ENCODE measurements around the gene CEP70. TPM values are rescaled to one million over a fixed set of nuclear protein-coding genes. Genes with fewer than 3 reads are reported as not detected.

The CEP70 gene
- total RNA-seq, result 10 to 100 TPM; 33.9 to 46.9 (median 39.2) TPM
- polyA plus RNA-seq, result 17.0 TPM
- long read RNA-seq, donor 1, transcript CEP70-201 (18 exons, 2,732 nt), result minor isoform, 8 of 48 reads
- long read RNA-seq, donor 1, transcript CEP70-210 (16 exons, 2,037 nt), result major isoform, 10 of 48 reads
- long read RNA-seq, donor 1, transcript CEP70-211 (18 exons, 1,993 nt), result minor isoform, 5 of 48 reads
- long read RNA-seq, donor 1, partial matches to known transcripts, result 12 of 48 reads
- long read RNA-seq, donor 1, other reads (novel, unspliced or antisense), result 12 of 48 reads
- long read RNA-seq, donor 2, partial matches to known transcripts, result 4 of 14 reads
- long read RNA-seq, donor 2, other reads (novel, unspliced or antisense), result 1 of 14 reads
- long read RNA-seq, donor 3, transcript CEP70-210 (16 exons, 2,037 nt), result minor isoform, 11 of 89 reads
- long read RNA-seq, donor 3, transcript CEP70-201 (18 exons, 2,732 nt), result major isoform, 24 of 89 reads
- long read RNA-seq, donor 3, transcript CEP70-211 (18 exons, 1,993 nt), result minor isoform, 8 of 89 reads
- long read RNA-seq, donor 3, partial matches to known transcripts, result 20 of 89 reads
- long read RNA-seq, donor 3, other reads (novel, unspliced or antisense), result 21 of 89 reads
- long read RNA-seq, donor 4, transcript CEP70-211 (18 exons, 1,993 nt), result major isoform, 5 of 15 reads
- long read RNA-seq, donor 4, partial matches to known transcripts, result 3 of 15 reads
- long read RNA-seq, donor 4, other reads (novel, unspliced or antisense), result 3 of 15 reads

GRCh38 chr3:138594150-138594934 lies at the start of gene CEP70:
TSS of gene CEP70 (minus strand) at chr3:138594260. CDS start at chr3:138572927, 21,333 bp downstream.
- Histone ChIP-seq H3K27me3 (ENCODE audit: control insufficient read depth, insufficient read depth) (no peaks in the 10 kb centered on the region), H3K27ac (ENCODE audit: low read length) (peak within 1 kb of the TSS; percentile 88), H3K4me1 (ENCODE audit: control insufficient read depth, insufficient read depth, low read length) (no peaks in the 10 kb centered on the region), H3K9me3 (ENCODE audit: control insufficient read depth, low read length) (no peaks in the 10 kb centered on the region), H3K4me3 (ENCODE audit: low read length) (peak within 1 kb of the TSS; percentile 82)
- under 1% methylated on average over 52 of the region's 52 CpGs for WGBS
- ATAC-seq, result peak; percentile 99
- intact Hi-C loops (cut with DNase I), result loop anchor here (1.0 to 5.0 kb wide), 3 partner anchors 320 to 323 kb away; no protein-coding TSS in a partner anchor
- peak; percentile 95 to 98 (median 97) for DNase-seq

DNA sequence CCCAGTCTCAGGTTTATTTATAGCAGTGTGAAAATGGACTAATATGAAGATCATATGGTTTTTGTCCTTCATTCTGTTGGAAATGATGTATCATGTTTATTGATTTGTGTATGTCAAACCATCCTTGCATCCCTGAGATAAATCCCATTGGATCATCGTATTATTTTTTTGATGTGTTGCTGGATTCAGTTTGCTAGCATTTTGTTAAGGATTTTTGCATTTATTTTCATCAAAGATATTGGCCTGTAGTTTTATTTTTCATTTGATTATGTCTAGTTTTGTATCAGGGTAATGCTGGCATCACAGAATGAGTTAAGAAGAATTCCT lies 48.8 kb upstream of the CEP70 start:
- H3K27me3 ChIP-seq (ENCODE audit: control insufficient read depth, insufficient read depth), result no peaks in the 10 kb centered on the region
- DNase-seq, result no peak
- 96% methylated on average over 1 of the region's 1 CpG for WGBS
- no peak for ATAC-seq
- intact Hi-C loops (cut with DNase I), result no loop called here
- no peak overlapping the region for H3K27ac ChIP-seq (ENCODE audit: low read length)
- H3K4me3 ChIP-seq (ENCODE audit: low read length), result no peak overlapping the region
- no peaks in the 10 kb centered on the region for H3K9me3 ChIP-seq (ENCODE audit: control insufficient read depth, low read length)
- H3K4me1 ChIP-seq (ENCODE audit: control insufficient read depth, insufficient read depth, low read length), result no peaks in the 10 kb centered on the region

GRCh38 chr3:138642226-138642926 lies 48.3 kb upstream of the CEP70 start:
- WGBS, result 82% methylated on average over 4 of the region's 4 CpGs
- intact Hi-C loops (cut with DNase I), result no loop called here
- ATAC-seq (no peak), DNase-seq (no peak)
- Histone ChIP-seq H3K4me1 (ENCODE audit: control insufficient read depth, insufficient read depth, low read length) (no peaks in the 10 kb centered on the region), H3K27ac (ENCODE audit: low read length) (no peak overlapping the region), H3K4me3 (ENCODE audit: low read length) (no peak overlapping the region), H3K27me3 (ENCODE audit: control insufficient read depth, insufficient read depth) (no peaks in the 10 kb centered on the region), H3K9me3 (ENCODE audit: control insufficient read depth, low read length) (no peaks in the 10 kb centered on the region)

GRCh38 chr3:138640537-138640936 lies 46.5 kb upstream of the CEP70 start:
- intact Hi-C loops (cut with DNase I), result no loop called here
- 83% methylated on average over 4 of the region's 4 CpGs for WGBS
- ATAC-seq (no peak), DNase-seq (no peak)
- Histone ChIP-seq H3K27ac (ENCODE audit: low read length) (no peak overlapping the region), H3K9me3 (ENCODE audit: control insufficient read depth, low read length) (no peaks in the 10 kb centered on the region), H3K4me3 (ENCODE audit: low read length) (no peak overlapping the region), H3K27me3 (ENCODE audit: control insufficient read depth, insufficient read depth) (no peaks in the 10 kb centered on the region), H3K4me1 (ENCODE audit: control insufficient read depth, insufficient read depth, low read length) (no peaks in the 10 kb centered on the region)

DNA sequence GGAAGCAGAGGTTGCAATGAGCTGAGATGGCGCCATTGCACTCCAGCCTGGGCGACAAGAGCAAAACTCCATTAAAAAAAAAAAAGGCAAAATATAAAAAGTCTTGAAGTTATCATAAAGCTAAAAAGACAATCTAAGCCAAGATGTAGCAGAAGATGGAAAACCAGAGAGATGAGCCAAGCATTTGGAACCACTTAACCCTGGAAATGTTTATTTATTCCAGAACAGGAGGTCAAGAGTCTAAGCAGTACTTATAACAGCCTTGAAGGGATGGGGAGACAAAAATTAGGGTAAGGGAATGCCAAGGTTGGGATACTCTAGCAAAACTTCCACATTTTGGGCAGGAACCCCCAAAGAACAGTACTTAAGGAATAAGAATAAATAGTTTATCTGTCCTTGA lies 44.6 kb upstream of the CEP70 start:
- intact Hi-C loops (cut with DNase I), result no loop called here
- Histone ChIP-seq H3K4me3 (ENCODE audit: low read length) (no peak overlapping the region), H3K9me3 (ENCODE audit: control insufficient read depth, low read length) (no peaks in the 10 kb centered on the region), H3K27ac (ENCODE audit: low read length) (no peak overlapping the region), H3K4me1 (ENCODE audit: control insufficient read depth, insufficient read depth, low read length) (no peaks in the 10 kb centered on the region), H3K27me3 (ENCODE audit: control insufficient read depth, insufficient read depth) (no peaks in the 10 kb centered on the region)
- ATAC-seq (no peak), DNase-seq (no peak)
- 94% methylated on average over 2 of the region's 2 CpGs for WGBS

- ATAC-seq, result no peak
- 80% methylated on average over 6 of the region's 6 CpGs for WGBS
These were observed 35.5 kb upstream of the CEP70 start for GRCh38 chr3:138629526-138629925.

DNA sequence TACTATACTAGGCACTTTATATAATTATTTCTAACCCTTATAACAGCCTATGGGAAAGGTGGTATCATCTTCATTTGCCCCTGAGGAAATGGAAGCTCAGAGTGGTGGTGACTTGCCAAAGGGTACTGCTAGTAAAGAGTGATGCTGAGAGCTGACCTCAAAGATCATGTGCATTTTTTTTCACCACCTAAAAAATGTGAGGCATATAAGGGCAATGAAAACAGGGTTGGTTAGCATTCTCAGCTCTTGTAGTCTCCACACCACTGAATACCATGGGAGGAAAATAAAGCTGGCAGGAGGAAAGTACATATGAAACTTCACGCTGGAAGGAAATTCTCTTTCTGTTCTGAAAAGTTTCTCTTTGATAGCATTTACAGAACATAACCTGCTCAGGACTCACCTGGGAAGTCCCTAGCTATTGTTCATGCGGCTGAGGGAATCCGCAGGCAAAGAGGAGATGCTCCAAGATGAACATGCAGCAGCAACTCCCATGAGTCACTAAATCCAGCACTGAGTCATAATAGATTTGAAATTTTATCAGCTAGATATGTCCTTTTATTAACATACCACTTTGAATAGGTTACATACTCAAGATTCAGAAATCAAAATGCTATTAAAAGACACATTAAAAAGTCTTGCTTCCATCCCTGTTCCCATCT lies 31.8 kb upstream of the CEP70 start:
- WGBS, result 96% methylated on average over 3 of the region's 3 CpGs
- no peaks in the 10 kb centered on the region for H3K4me1 ChIP-seq (ENCODE audit: control insufficient read depth, insufficient read depth, low read length)
- no peak overlapping the region for H3K27ac ChIP-seq (ENCODE audit: low read length)
- no peaks in the 10 kb centered on the region for H3K9me3 ChIP-seq (ENCODE audit: control insufficient read depth, low read length)
- H3K4me3 ChIP-seq (ENCODE audit: low read length), result no peak overlapping the region
- ATAC-seq (no peak), DNase-seq (no peak)
- no peaks in the 10 kb centered on the region for H3K27me3 ChIP-seq (ENCODE audit: control insufficient read depth, insufficient read depth)
- intact Hi-C loops (cut with DNase I), result no loop called here

More at GRCh38 chr3:138629526-138629925, 35.5 kb upstream of the CEP70 start:
- H3K27ac ChIP-seq (ENCODE audit: low read length), result no peak overlapping the region
- H3K4me3 ChIP-seq (ENCODE audit: low read length), result no peak overlapping the region
- intact Hi-C loops (cut with DNase I), result no loop called here
- DNase-seq, result no peak
- H3K9me3 ChIP-seq (ENCODE audit: control insufficient read depth, low read length), result no peaks in the 10 kb centered on the region
- no peaks in the 10 kb centered on the region for H3K4me1 ChIP-seq (ENCODE audit: control insufficient read depth, insufficient read depth, low read length)
- no peaks in the 10 kb centered on the region for H3K27me3 ChIP-seq (ENCODE audit: control insufficient read depth, insufficient read depth)

DNA sequence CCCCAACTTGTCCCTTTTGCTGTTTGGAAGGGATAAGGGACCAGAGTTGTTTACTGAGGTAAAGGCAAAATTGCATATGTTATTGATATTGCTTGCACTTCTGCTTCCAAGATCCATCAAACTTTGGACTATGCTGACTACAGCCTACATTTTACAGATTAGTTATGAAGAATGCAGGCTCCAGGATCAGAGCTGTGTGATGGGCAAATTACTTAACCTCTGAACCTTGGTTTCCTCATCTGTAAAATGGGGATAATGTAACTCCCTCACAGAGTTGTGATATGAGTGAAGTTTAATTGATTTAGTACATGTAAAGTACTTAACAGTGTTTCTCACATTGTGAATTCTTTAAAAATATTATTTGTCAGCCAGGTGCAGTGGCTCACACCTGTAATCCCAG lies 30.5 kb upstream of the CEP70 start:
- no peak for ATAC-seq
- no peaks in the 10 kb centered on the region for H3K27me3 ChIP-seq (ENCODE audit: control insufficient read depth, insufficient read depth)
- no peaks in the 10 kb centered on the region for H3K4me1 ChIP-seq (ENCODE audit: control insufficient read depth, insufficient read depth, low read length)
- H3K27ac ChIP-seq (ENCODE audit: low read length), result no peak overlapping the region
- H3K9me3 ChIP-seq (ENCODE audit: control insufficient read depth, low read length), result no peaks in the 10 kb centered on the region
- DNase-seq, result no peak
- intact Hi-C loops (cut with DNase I), result no loop called here
- H3K4me3 ChIP-seq (ENCODE audit: low read length), result no peak overlapping the region

- no peak overlapping the region for H3K4me3 ChIP-seq (ENCODE audit: low read length)
- H3K4me1 ChIP-seq (ENCODE audit: control insufficient read depth, insufficient read depth, low read length), result no peaks in the 10 kb centered on the region
- no peak for ATAC-seq
- intact Hi-C loops (cut with DNase I), result no loop called here
- no peaks in the 10 kb centered on the region for H3K27me3 ChIP-seq (ENCODE audit: control insufficient read depth, insufficient read depth)
- H3K9me3 ChIP-seq (ENCODE audit: control insufficient read depth, low read length), result no peaks in the 10 kb centered on the region
- 92% methylated on average over 4 of the region's 4 CpGs for WGBS
- no peak for DNase-seq
- H3K27ac ChIP-seq (ENCODE audit: low read length), result no peak overlapping the region
These were observed 26.4 kb upstream of the CEP70 start for GRCh38 chr3:138620431-138620830.

DNA sequence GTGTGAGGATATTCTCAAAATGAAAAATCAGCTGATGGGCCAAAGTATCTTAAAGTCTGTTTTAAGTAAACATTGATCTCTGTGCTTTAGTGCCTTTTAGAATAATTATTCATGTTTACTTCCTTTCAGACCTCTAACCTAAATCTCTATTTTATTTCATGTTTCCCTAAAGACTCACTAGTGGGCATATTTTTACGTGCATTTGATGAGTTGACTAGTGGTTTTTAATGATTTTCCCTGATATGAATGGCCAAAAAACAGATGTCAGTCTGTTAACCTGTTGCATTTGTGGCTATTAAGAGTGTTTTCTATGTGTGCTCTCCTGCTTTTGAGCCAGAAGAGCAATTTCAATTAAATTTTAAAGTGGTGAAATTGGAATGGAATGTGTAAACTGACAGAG lies 21.4 kb upstream of the CEP70 start:
- Histone ChIP-seq H3K27ac (ENCODE audit: low read length) (no peak overlapping the region), H3K4me3 (ENCODE audit: low read length) (no peak overlapping the region), H3K9me3 (ENCODE audit: control insufficient read depth, low read length) (no peaks in the 10 kb centered on the region), H3K4me1 (ENCODE audit: control insufficient read depth, insufficient read depth, low read length) (no peaks in the 10 kb centered on the region), H3K27me3 (ENCODE audit: control insufficient read depth, insufficient read depth) (no peaks in the 10 kb centered on the region)
- 83% methylated on average over 1 of the region's 1 CpG for WGBS
- ATAC-seq, result no peak
- DNase-seq, result no peak
- intact Hi-C loops (cut with DNase I), result loop anchor here in 1 of 4 donors (10.0 kb wide), 1 partner anchor 69 kb away; no protein-coding TSS in a partner anchor

Measured in right cardiac atrium (tissue), 5 donors.